GM12875 (cell line): Measurements from ENCODE around the gene CENPP.

ENCODE experiments used
- H3K4me3 ChIP-seq: one replicate; pipeline ENCODE4 v1.5.1; 2011; ENCODE audit warnings: low read depth, low read length, control low read depth
- CTCF ChIP-seq: IDR thresholded peaks from 2 replicates; pipeline ENCODE4 v1.5.1; 2011; ENCODE audit warnings: low read depth, mild to moderate bottlenecking, control low read depth, inconsistent platforms, low read length, moderate library complexity, borderline replicate concordance; ENCODE audit not compliant: insufficient read depth

Gene CENPP

GRCh38 chr9:92328225-92328624 is 2.5 kb downstream of the CENPP start:
- TF ChIP-seq CTCF = no peak
- no peak overlapping the region for H3K4me3 ChIP-seq

GRCh38 chr9:92332577-92333281 is 7.0 kb downstream of the CENPP start:
- H3K4me3 ChIP-seq = no peak overlapping the region
- no peak for TF ChIP-seq CTCF

GRCh38 chr9:92333282-92333634 is 7.5 kb downstream of the CENPP start:
- TF ChIP-seq CTCF = no peak
- H3K4me3 ChIP-seq = no peak overlapping the region

- no peak overlapping the region for H3K4me3 ChIP-seq
- TF ChIP-seq CTCF = no peak
Observed at GRCh38 chr9:92341578-92341977, 15.8 kb downstream of the CENPP start.

- H3K4me3 ChIP-seq = no peak overlapping the region
- TF ChIP-seq CTCF = no peak
Observed at GRCh38 chr9:92342825-92343488, 17.2 kb downstream of the CENPP start.

GRCh38 chr9:92345582-92345981 is 19.8 kb downstream of the CENPP start:
- H3K4me3 ChIP-seq = no peak overlapping the region
- no peak for TF ChIP-seq CTCF
